GM21526 (cell line): Measurements from ENCODE around the gene SNUPN.
"Not testable (repeated sequence)": the region's sequence is repeated elsewhere in the genome, so short reads cannot be mapped to it uniquely, and the experiment has no call there.

Experiments used
- ATAC-seq: cut with Tn5 transposase; IDR thresholded peaks from one replicate; pipeline ENCODE4 v1.9.1; 2021; ENCODE audit warnings: moderate library complexity; ENCODE audit not compliant: unreplicated experiment, low FRiP score

SNUPN gene

DNA sequence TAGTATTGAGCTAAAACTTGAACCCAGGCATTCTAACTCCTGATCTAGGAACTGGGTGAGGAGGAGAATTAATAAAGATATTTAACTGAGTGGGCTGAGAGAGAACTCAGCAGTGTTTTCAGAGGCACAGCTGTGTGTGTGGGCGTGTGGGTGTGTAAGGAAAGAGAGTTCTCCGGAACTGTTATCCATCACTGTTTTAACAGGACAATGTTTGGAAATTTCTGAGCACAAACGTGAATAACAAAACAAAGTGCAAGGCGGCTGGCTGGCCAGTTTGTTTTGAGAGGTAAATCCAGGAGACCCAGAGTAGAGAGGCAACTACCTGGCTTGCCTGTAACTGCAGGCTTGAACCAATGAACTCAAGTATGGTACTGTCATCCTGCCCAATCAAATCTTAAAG, 41.4 kb downstream of the SNUPN start:
- ATAC-seq = no peak

DNA sequence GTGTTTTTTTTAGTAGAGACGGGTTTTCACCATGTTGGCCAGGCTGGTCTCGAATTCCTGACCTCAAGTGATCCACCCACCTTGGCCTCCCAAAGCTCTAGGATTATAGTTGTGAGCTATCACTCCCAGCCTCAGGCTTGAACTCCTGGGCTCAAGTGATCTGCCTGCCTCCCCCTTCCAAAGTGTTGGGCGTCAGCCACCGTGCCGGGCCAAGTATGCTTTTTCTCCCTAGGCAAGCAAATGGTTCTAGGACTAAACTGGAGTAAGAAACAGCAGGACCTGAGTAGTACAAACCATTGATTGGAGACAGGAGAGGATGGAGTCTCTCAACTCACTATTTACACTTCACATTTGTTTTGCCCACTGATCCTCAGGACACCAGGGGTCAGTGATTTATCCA, 41.8 kb downstream of the SNUPN start:
- no peak for ATAC-seq

DNA sequence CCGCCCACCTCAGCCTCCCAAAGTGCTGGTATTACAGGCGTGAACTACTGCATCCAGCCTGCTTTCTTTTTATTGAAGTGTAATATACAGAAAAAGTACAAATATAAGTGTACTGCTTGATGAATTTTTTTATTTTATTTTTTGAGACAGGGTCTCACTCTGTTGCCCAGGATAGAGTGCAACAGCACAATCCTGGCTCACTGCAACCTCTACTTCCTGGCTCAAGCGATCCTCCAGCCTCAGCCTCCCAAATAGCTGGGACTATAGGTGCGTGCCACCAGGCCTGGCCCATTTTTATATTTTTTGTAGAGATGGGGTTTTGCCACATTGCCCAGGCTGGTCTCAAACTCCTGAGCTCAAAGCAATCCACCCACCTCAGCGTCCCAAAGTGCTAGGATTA, 42.6 kb downstream of the SNUPN start:
- not testable (repeated sequence) for ATAC-seq

DNA sequence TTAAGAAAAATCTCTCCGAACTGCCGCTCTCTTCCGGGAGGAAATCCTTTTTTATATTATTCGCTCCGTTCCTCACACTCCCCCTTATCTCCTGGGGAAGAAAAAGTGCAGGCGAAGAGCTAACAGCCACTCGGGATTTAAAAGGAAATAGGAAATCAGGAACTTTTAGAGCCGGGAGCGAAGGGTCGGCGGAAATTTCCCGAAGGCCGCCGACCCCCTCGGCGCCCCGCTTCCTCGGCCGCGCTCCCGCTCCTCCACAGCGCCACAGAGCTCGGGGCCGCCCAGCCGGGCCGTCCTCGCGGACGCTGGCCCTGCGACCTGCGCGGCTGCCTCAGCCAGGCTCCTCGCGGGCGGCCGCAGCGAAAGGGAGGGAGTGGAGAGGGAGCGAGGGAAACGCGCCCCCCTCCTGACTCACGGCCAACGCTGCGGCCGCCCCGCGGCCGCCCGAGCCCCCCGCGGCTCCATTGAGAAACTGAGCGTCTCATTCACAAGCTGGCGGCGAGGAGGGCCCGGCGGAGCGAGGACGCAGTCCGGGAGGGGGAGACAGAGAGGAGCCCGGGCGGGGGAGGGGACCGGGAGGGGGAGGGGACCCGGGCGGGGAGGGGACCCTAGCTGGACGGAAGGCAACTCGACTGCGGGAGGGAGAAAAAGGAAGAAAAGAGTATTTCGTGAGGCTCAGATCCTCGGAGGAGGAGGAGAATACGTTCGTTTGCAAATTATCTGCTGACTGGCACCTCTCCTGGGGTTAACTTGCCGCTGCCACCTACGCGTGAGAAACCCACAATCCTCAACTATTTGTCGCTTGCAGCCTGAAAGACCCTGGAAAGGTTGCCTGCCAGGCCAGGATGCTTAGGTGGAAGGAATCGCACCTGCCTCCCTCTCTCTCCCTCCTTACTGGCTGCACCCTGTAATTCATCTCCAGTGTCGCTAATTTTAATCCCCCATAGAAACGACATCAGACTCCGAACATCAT, 46.3 kb downstream of the SNUPN start, which contains the start of gene PTPN9:
PTPN9 (minus strand) TSS at position 368 of the 973 bp plus-strand sequence. CDS start 539 bp downstream, outside the sequence.
- peak; percentile 48 for ATAC-seq

DNA sequence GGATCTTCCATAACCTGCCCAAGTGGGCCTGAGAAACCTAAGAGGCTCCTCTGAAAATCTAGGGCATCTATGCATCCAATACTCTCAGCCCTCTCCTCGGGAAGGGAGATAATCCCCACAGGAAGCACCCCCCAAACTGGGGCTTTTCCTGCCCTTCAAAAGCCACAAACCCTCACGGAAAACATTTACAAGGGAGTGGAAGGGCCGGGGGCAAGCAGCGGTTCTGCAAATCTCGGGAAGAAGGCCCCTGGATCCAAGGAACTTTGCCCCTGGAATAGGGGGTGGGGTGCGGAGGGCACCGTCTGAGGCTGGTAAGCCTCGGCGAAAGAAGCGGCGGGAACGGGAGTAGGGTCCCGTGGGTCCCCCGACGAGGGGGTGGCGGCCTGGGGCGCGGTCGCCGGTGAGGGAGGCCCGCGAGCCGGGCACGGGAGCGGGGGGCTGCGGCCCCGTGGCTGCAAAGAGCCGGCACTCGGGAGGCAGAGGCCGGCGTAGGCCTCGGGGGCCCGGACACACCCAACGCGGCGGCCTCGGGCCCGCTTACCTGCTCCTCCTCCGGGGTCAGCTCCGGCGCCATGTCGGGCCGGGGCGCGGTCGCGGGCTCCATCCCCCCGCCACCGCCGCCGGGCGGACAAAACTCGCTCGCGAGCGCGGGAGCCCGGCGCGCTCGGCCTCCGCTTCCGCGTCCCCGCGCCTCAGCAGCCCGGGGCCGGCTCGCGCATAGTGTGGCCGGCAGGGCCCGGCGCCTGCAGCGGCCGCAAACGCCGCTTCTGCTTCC, 47.2 kb downstream of the SNUPN start:
- ATAC-seq = no peak

DNA sequence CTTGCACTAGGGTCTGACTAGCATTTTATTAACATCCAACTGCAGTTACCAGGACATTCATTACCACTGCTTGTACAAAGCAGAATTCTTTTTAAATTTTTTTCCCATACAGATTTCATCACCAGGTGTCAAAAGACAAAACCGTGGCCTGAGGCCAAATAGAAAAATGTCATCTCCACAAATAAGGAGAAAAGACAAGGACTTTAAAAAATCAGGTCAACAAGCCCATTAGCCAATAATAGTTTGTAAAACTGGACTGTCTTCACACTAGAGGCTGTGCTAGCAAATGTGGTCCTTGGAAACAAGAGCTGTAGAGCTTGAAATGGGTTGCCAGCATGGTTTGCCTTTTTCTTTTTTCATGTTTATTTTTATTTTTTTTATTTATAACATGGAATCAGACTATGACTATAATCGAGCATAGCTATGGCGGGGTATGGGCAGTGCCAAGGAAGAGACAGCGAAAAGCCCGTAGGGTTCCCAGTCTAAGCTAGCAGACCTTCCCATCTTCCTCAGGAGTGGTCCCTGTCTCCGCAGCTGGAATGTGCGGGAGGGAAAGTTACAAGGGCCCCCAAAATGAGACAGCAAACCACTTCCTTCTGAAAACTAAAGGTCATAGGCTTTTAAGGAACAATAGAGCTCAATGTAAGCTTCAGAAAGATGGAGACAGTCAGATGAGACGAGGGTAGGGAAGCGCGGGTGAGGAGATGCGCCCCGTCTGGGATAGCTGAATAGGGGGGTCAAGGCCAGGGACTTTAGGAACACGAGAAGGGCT, 47.9 kb downstream of the SNUPN start:
- no peak for ATAC-seq

DNA sequence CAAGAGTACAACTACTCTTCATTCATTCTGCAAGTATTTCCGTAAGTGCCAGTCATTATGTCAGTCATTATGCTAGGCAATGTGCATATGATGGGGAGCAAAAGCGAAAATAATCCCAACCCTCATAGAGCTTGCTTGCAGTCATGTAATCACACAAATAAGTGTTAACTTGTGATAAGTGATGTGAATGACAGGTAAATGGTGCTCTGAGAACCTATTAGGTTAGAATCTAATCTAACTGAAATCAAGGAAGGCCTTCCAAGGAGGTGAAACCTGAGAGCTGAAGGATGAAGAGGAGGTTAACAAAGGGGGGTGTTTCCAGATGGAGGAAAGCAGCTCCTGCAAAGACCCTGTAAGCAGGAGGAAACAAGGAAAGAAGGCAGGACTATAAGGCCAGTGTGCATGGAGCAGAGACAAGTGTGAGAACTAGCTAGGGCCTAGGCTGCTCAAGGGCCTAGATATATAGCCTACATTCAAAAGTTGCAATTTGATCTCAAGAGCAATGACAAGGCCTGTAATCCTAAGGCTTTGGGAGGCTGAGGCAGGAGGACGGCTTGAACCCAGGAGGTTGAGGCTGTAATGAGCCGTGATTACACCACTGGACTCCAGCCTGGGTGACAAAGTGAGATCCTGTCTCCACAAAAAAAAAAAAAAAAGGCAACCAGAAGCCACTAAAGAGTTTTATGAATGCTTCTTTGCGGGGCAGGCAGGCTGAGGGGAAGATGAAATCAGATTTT, 51.7 kb downstream of the SNUPN start:
- no peak for ATAC-seq

DNA sequence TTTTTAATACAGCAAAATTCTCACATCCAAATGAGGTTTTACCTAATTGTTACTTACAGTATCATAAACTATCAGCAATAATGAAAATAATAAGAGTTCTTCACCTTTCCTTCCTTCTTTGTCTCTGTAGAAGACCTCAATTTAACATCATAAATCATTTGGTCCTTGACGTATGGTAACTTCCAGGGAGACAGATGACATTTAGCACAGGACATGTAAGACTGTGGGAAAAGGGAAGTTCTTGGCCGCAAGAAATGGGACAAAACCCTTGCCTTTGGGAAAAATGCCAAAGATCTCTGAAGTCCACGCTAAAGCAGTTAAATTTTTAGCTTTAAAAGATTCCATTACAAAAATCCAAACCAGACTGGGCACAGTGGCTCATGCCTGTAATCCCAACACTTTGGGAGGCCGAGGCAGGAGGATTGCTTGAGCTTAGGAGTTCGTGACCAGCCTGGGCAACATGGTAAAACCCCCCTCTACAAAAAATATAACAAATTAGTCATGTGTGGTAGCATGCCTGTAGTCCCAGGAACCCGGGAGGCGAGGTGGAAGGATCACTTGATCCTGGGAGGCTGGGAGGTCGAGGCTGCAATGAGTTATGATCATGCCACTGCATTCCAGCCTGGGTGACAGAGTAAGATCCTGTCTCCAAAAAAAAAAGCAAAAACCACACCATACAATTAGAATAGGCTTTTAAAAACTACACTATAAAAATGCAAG, 55.2 kb downstream of the SNUPN start:
- ATAC-seq = no peak

DNA sequence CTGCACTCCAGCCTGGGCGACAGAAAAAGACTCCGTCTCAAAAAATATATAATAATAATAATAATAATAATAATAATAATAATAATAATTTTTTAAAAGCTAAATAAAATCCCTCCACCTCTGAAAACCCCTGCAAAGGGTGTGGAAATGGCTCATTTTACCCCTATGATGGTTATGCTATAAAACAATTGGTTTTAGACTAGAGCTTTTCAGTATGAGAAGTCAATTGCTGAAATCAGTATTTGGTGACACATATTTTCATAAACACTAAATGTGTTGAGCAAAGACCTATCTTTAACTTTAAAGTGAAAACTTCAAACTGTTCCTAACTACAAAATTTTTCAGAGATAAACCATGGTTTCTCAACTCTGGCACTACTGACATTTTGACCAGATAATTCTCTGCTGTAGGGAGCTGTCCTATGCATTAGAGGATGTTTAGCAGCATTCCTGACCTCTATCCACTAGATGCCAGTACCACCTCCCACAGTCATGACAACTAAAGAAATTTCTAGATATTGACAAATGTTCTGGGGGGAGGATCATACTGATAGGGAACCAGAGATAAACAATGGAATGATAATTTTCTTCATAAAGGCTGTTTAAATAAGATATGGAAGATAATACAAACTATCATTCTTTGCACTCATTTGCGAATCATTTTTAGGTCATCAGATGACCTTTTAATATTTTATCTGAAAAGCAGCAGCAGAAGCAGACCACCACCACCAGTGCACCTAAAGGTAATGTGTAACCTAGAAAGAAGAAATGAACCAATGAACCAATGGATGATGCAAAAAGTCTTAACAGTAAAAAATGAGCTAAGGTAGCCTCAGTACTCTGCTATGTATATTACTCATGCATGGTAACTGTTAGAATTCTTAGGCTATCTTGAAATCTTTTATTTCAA, 60.2 kb downstream of the SNUPN start:
- ATAC-seq = no peak

DNA sequence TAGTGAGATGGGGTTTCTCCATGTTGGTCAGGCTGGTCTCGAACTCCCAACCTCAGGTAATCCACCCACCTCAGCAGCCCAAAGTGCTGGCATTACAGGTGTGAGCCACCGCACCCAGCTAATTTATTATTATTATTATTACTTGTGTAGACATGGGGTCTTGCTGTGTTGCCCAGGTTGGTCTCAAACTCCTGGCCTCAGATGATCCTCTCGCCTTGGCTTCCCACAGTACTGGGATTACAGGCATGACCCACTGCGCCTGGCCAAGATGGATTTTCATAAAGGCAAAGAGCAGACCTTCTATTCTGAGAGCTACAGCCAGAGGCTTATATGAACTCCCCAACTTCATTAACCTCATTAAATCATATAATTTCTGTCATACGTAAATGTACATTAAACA, 63.6 kb downstream of the SNUPN start:
- no peak for ATAC-seq

DNA sequence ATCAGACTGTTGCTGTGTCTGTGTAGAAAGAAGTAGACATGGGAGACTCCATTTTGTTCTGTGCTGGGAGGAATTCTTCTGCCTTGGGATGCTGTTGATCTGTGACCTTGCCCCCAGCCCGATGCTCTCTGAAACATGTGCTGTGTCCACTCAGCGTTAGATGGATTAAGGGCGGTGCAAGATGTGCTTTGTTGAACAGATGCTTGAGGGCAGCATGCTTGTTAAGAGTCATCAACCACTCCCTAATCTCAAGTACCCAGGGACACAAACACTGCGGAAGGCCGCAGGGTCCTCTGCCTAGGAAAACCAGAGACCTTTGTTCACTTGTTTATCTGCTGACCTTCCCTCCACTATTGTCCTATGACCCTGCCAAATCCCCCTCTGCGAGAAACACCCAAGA, 66.2 kb downstream of the SNUPN start:
- not testable (repeated sequence) for ATAC-seq

DNA sequence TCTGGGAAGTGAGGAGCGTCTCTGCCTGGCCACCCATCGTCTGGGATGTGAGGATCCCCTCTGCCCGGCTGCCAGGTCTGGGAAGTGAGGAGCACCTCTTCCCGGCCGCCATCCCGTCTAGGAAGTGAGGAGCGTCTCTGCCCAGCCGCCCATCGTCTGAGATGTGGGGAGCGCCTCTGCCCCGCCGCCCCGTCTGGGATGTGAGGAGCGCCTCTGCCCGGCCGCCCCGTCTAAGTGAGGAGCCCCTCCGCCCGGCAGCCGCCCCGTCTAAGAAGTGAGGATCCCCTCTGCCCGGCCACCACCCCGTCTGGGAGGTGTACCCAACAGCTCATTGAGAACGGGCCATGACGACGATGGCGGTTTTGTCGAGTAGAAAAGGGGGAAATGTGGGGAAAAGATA, 66.6 kb downstream of the SNUPN start:
- ATAC-seq = not testable (repeated sequence)

DNA sequence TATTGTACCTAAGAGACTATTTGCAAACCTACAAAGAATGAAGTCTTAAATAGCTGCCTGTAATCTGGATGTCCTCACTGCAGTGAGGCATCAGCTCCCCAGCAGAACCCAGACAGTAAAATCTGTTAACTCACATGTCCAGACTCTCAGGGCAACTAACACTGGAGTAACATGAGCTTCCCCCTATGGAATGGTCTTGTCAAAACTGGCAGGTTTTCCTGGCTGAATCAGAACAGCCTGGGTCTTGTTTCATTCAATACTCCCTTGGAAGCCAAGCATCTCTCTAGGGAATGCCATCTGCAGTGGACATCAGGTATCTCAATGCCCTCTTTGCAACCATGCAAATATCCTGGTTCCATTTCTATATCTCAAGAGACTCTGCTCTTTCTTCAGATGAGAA, 70.8 kb downstream of the SNUPN start:
- ATAC-seq = no peak

DNA sequence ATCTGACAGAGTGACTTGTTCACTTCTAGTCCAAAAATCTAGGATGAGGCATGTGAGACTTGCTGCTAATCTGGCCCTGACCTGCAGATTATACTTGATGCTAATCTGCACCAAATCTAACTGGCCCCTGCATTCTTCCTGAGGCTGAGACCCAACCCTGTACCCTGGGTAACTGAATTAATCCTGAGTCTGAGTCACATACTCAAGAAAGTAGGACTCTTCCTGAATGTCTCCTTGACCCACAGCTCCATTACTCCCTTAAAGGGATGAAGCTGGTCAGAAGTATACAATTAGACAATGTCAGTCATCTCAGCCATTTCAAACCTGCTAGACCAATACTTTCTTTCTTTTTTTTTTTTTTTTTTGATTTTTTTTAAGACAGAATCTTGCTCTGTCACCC, 71.9 kb downstream of the SNUPN start:
- no peak for ATAC-seq

DNA sequence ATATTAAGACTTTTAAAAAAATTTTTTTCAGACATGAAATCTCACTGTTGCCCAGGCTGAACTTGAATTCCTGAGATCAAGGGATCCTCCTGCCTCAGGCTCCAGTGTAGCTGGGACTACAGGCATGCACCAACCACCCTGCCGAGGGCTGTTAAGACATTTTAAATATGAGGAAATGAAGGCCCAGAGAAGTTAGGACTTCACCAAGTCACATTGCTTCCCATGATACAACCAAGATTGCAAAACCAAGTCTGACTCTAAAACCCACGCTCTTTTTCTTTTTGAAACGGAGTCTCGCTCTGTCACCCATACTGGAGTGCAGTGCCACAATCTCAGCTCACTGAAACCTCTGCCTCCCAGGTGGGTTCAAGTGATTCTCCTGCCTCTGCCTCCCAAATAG, 74.4 kb downstream of the SNUPN start:
- ATAC-seq = no peak
